Activated CD4-positive, alpha-beta T cell treated with anti-CD3 and anti-CD28 coated beads, Interleukin-2, amount 50 U/mL, for 1 hour (primary cell): Measurements from ENCODE around the gene C7orf57.
A peak's percentile ranks its signal among the peaks of the same experiment; 100 is the strongest.

ENCODE experiments used
- DNase-seq: peaks from one replicate; pipeline ENCODE4 v3.0.0-alpha.2; 2020

Gene C7orf57

DNA sequence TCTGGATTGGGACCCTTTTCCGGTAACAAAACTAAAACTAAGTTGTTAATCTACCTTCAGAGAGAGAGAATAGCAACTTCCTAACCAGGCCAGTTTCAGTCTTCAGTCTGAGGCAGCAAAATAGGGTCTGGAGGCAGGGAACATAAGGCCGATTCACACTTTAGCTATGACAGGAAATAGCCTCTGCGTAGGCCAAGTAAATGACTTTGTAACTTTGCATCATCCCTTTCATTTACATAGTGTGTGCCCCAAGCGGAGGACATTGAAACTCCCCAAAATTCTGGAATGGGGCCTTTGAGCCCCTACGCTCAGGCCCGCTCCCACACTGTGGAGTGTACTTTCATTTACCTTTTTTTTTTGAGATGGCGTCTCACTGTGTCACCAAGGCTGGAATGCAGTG, 52.0 kb downstream of the C7orf57 start:
- DNase-seq = no peak

GRCh38 chr7:48088559-48089045, 53.3 kb downstream of the C7orf57 start:
- DNase-seq = no peak

DNA sequence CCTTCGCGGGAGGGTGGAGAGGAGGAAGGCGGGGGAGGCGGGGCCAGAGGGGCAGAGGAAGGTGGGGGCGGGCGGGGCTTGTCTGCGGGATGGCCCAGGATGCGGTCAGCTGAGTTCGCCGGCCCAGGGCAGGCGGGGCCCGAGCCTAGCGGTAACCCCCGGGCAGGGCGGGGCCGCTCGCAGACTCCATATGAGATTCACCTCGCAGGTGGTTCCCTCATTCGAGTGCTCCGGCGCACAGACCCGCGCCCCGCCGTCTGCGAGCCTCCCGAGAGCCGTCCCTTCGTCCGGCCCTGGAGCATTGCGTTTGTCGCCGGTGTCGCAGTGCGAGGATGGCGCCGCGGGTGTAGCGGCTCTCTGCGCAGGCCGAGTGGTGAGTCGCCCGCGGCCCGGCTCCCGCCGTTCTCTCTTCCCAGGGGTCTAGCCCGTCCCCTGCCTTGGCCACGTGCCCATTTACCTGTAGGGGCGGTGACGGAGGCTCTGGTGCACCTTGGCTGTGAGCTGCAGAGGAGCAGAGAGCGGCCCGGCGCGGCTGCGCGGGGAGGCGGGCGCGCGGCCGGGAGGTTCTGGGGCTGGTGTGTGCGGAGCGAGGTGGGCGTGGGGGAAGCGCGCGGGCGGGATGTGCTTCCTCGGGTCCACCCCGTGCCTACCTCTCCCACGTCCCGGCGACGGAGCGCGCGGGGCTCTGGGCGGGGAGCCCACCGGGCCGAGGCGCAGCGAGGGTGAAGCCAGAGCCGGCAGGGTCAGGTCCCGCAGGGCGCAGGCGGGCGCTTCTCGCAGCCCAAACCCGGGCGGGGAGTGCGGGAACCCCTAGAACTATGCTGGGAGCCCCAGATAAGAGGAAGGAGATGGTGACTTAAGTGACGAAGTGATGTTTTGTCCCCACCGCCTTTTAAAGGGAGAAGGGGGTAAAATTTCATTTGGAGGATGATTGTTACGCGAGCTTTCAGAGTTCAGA, 54.0 kb downstream of the C7orf57 start, which contains the start of gene UPP1:
TSS of gene UPP1 (plus strand) at position 220 of the 958 bp plus-strand sequence. CDS start 5,519 bp downstream, outside the sequence.
- peak; percentile 89 for DNase-seq

- DNase-seq = no peak
These were observed 54.9 kb downstream of the C7orf57 start for GRCh38 chr7:48090095-48090805.

DNA sequence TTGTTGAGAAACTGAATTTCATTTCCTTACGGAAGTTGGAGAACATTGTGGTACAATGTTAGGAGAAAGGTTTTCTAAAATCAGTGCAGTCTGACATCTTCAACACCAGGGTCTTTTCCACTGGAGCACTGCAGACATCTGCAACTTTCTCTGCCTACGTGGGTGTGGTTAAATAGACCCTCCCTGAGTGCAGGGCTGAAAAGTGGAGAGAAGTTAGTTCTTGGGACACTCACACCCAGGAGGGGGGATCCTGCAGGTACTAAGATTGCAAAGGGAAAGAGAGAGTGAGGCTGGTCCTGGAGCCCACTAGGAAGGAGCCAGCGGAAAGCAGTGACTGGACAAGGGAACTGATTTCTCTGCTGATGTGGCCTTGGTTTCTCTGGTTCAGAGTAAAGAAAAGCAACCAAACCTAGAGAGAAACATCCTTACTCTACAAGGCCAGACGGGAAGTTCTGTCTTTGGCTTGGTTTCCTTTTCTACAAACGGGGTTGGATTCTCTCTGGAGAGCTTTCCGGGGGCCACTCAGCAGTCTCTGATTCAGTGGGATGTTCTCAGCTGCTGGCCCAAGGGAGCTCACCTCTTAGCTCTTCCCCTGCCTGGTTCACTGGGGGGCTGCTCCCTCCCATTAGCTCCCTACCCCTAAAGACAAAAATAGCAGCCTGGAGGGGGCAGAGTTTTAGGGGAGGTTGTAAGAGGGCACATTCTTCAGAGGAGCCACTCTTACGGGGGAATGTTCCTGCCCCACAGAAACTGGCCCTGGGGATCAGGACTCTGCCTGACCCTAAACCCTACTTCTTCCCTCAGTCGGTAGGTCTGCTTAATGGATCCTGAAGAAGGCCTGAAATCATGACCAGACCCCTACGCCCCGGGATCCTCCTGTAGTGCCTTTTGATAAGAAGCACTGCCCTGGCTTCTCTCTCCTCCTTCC, 56.4 kb downstream of the C7orf57 start:
- no peak for DNase-seq

- no peak for DNase-seq
These were observed 59.5 kb downstream of the C7orf57 start for GRCh38 chr7:48094861-48095293.

- no peak for DNase-seq
These were observed 60.9 kb downstream of the C7orf57 start for GRCh38 chr7:48096273-48096672.

- no peak for DNase-seq
These were observed 62.3 kb downstream of the C7orf57 start for GRCh38 chr7:48097521-48098231.

DNA sequence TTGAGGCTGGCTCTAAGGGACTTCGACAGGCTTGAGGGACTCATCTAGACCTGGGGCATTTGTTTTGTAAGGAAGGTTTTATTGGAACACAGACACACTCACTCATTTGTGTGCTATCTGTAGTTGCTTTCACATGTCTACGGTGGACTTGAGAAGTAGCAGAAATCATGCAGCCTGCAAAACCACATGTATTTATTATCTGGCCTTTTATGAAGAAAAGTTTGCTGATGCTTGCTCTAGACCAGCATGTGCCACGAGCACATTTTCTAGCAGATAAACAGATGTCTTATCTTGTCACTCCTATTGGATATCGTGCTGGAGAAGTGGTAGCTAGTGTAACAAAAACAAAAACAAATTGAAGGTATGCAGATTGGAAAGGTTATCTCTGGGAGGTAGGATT, 63.5 kb downstream of the C7orf57 start:
- DNase-seq = no peak

DNA sequence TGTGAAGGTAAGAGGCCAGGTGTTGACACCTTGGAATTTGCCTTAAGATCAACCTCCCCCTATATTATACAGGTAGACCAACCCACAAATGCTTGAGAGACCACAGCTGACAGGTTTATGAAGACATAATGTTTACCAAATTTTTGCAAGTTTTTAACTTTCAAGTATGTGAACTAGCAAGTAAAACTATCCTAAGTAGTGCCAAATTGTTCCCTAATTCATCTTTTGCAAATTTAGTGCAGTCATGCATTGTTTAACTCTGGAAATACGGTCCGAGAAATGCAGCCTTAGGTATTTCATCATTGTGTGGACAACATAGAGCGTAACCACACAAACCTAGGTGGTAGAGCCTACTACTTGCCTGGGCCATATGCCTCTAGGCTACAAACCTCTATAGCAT, 64.4 kb downstream of the C7orf57 start:
- DNase-seq = no peak

DNA sequence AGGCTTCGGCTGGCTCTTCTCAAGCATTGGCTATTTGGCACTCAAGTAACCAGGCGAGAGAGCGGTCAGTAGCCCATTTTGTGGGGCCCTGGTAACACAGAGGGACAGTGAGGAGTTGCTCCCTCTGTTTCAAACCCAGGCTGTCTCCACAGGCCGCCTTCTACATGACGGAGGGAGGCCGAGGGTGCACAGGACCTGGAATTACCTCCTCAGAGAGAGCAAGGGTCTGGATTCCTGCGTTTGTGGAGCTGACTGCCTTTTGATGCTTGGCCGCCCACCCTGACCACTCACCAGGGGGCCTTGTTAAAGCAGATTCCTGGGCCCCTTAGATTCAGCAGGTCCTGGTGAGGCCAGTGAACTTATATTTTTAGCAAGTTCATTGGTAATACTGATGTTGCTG, 66.0 kb downstream of the C7orf57 start:
- DNase-seq = no peak

- DNase-seq = no peak
These were observed 66.6 kb downstream of the C7orf57 start for GRCh38 chr7:48101968-48102367.

- no peak for DNase-seq
These were observed 67.2 kb downstream of the C7orf57 start for GRCh38 chr7:48102530-48102929.

DNA sequence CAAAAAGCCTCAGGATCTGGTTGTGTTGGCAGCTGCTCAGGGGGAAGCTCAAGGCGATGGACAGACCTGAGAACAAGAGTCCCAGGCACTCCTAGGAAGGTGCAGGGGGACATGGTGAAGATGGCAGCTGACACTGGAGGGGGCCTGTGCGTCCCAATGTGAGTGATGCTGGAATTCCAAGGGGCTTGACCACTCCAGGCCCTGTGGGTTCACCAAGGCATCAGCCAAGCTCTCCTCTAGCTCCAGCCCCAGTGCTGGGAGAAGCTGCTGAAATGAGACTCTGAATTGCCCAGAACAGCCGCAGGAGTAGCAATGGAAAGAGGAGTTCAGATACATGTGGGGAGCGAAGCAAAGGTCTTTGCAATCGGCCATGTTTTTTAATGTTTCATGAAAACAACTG, 69.7 kb downstream of the C7orf57 start:
- no peak for DNase-seq

GRCh38 chr7:48106906-48107659, 71.7 kb downstream of the C7orf57 start:
- DNase-seq = no peak

DNA sequence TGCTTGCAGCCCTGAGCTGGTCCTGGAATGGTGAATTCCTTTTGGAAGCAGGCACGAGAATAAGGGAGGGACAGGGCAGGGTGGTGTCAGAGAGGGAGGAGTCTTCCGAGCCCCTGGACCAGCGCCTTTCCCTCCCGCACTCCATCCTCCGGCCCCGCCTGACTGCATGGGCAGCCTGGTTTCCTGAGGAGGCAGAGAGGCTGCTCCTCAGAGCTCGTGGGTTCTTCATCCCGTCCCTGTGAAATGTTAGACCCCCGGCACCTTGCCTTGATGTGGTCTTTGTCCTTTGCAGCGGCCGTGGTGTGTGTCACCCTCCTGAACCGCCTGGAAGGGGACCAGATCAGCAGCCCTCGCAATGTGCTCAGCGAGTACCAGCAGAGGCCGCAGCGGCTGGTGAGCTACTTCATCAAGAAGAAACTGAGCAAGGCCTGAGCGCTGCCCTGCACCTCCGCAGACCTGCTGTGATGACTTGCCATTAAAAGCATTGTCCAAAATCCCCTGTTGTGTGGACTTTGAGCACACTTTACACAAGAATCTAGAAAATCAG, 72.7 kb downstream of the C7orf57 start:
- no peak for DNase-seq

- DNase-seq = no peak
These were observed 73.9 kb downstream of the C7orf57 start for GRCh38 chr7:48108959-48109847.

DNA sequence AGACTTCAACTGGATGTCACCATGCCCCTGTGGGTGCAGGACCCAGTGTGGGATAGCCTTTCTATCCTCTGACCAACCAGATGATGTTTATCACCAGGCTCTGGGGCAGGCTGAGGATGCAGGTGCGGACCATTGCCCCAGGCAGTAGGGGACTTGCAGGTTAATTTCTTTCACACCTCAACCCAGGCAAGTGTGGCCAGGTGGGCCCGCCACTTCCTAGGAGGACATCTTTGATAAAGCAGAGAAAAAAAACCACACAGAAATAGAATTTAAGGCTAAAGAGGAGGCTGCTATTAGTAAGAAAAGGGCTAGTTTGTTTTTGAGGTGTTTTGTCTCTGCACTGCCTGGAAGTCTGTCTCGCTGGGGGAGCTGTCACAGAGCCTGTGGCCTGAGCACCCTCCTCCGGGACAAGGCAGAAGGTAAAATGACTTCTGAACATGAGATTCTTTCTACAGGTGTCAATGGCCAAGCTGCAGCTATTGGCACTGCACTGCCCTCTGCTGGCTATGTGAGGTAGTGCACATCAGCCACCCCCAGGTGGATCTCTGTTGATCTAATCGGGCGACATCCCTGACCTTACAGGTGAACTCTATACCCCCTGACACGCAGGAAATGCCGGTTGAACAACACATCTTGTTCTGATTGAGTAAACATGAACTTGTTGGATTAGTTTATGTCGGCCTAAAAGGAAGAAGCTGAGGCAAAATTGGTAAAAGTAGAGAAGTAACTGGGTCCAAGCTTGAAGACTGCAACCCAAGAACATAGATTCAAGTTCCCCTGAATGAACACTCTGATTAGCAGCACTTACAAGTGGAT, 74.7 kb downstream of the C7orf57 start:
- DNase-seq = peak; percentile 92

DNA sequence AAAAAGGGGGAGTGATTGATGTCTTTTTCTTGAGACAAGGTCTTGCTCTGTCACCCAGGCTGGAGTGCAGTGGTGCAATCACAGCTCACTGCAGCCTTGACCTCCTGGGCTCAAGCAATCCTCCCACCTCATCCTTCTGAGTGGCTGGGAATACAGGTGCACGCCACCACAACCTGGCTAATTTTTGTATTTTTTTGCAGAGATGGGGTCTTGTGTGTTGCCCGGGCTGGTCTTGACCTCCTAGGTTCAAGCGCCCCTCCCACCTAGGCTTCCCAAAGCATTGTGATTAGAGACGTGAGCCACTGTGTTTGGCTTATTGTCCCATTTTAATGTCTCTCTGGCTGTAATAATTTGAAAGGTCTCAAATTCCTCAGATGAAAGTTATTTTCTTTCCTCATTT, 75.5 kb downstream of the C7orf57 start:
- DNase-seq = no peak
